ENCODE measurements around the gene NPR2.

- TF ChIP-seq ELF4 (IDR thresholded peaks at IDR 0.05) = no peak
- no peak for TF ChIP-seq FOXA1 (IDR thresholded peaks at IDR 0.05)
- no peak for TF ChIP-seq ZNF384 (IDR thresholded peaks at IDR 0.05)
- TF ChIP-seq PKNOX1 (IDR thresholded peaks at IDR 0.05) = no peak
- TF ChIP-seq SUZ12 (IDR thresholded peaks at IDR 0.05) = no peak
- no peak for TF ChIP-seq HDGF (IDR thresholded peaks at IDR 0.05; ENCODE audit: borderline replicate concordance)
- TF ChIP-seq FOXM1 (IDR thresholded peaks at IDR 0.05; ENCODE audit: borderline replicate concordance) = no peak
- no peak for TF ChIP-seq NFRKB (IDR thresholded peaks at IDR 0.05)
- no peak for TF ChIP-seq ARNT (IDR thresholded peaks at IDR 0.05)
- no peak for TF ChIP-seq BHLHE40 (IDR thresholded peaks at IDR 0.05; ENCODE audit: borderline replicate concordance)
- no peak for TF ChIP-seq SP1 (IDR thresholded peaks at IDR 0.05)
- TF ChIP-seq LEF1 (IDR thresholded peaks at IDR 0.05; ENCODE audit: borderline replicate concordance) = no peak
Observed at GRCh38 chr9:35844628-35845270, 53.4 kb downstream of the NPR2 start.
